GM21447 (cell line): ENCODE measurements around the gene PPTC7.
"Not testable (repeated sequence)": the region's sequence is repeated elsewhere in the genome, so short reads cannot be mapped to it uniquely, and the experiment has no call there.

ENCODE experiments used
- ATAC-seq: cut with Tn5 transposase; IDR thresholded peaks from one replicate; pipeline ENCODE4 v1.9.1; 2021; ENCODE audit not compliant: unreplicated experiment

The PPTC7 gene

GRCh38 chr12:110562386-110562785, 20.7 kb downstream of the PPTC7 start:
- ATAC-seq, result peak; percentile 53

DNA sequence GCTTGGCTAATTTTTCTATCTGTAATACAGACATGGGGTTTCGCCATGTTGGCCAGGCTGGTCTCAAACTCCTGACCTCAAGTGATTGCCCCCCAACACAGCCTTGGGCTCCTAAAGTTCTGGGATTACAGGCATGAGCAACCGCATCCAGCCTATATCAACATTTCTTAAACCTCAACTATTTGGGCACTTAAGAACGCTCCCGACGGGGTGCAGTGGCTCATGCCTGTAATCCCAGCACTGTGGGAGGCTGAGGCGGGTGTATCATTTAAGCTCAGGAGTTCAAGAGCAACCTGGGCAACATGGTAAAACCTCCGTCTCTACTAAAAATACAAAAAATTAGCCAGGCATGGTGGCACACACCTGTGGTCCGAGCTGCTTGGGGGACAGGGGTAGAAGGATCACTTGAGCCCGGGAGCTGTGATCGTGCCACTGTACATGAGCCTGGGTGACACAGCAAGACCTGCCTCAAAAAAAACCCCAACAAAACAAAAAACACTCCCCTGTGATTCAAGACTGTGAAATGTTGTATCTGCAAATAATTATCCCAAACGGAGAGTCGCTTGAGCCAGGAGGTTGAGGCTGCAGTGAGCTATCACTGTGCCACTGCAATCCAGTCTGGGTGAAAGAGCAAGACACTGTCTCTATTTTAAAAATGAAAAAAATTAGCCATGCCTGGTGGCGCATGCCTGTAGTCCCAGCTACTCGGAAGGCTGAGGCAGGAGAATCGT, 21.5 kb downstream of the PPTC7 start:
- ATAC-seq, result no peak

GRCh38 chr12:110560946-110561345, 22.2 kb downstream of the PPTC7 start:
- ATAC-seq, result no peak

DNA sequence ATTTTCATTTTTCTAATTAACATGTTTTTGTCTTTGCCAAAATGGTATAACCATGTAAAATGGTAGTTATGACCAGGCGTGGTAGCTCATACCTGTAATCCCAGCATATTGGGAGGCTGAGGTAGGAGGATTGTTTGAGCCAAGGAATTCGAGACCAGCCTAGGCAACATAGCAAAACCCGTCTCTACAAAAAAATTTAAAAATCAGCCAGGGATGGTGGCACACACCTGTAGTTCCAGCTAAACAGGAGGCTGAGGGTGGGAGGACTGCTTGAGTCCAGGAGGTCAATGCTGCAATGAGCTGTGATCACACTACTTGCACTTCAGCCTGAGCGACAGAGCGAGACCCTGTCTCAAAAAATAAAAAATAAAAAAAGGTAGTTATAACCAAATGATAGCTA, 23.1 kb downstream of the PPTC7 start:
- ATAC-seq, result no peak

- ATAC-seq, result not testable (repeated sequence)
These were observed 24.2 kb downstream of the PPTC7 start for GRCh38 chr12:110558945-110559344.

DNA sequence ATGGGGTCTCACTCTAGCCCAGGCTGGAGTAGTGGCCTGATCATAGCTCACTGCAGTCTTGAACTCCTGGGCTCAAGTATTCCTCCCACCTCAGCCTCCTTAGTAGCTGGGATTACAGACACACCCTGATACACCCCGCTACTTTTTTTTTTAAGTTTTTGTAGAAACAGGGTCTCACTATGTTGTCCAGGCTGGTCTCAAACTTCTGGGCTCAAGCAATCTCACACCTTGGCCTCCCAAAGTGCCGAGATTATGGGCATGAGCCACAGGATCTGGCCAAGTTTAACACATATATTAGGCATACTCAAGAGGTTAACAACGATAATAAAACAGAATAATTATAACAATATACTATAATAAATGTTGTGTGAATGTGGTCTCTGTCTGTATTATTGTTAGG, 25.8 kb downstream of the PPTC7 start:
- ATAC-seq, result no peak

- ATAC-seq, result no peak
These were observed 26.4 kb downstream of the PPTC7 start for GRCh38 chr12:110556705-110557104.

DNA sequence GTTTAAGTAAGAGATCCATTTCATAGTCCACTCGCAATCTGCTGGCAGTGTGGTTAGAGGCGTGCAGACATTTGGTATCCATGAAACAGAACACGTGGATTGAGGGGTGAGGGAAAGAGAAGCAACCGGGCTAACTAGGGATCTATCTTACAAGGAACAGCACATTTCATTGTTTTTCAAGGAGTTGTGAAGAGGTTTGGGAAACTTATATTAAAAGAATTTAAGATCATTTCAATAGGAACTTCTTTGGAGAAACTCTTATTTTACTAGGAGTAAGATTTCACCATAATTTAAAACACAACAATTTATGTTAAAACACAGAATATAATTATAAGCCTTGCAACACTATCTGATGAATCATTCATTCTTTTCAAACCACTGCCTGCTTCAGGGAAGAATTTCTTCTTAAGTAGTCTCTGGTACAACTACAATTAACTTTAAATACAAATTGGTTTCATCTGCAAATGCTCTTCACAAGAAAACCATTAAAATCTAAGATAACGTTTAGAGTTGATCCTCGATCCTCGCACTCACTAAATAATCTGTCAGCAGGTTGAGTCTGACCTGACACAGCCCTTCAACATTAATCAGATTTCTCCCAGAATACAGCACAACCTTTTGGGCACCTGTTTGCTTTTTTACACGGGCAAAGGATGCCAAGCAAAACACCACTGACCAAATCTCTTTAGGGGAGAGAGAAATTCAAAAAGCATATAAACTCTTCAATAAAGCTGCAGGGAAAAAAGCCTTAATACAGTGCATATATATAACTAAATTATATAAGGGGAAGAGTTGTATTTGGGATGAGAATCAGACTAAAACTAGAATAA, 27.3 kb downstream of the PPTC7 start:
- ATAC-seq, result no peak

- ATAC-seq, result no peak
These were observed 28.9 kb downstream of the PPTC7 start for GRCh38 chr12:110554184-110554583.

DNA sequence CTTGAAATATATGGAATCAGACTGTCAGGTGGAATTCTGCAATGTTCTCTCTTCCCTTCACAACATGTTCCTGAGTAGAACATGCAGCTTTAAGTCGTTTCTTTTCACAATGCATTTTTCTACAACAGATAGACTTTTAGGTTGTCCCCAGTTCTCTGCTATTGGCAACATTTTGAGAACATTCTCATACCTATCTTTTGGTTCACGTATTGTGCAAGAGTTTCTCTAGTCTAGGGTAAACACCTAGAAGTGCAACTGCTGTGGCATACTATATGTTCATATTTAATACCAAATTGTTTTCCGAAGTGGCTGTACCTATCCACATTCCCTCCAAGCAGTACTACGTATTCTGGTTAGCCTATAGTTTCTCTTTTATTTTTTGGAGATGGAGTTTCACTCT, 32.1 kb downstream of the PPTC7 start:
- no peak for ATAC-seq

- no peak for ATAC-seq
These were observed 33.4 kb downstream of the PPTC7 start for GRCh38 chr12:110549716-110550115.

DNA sequence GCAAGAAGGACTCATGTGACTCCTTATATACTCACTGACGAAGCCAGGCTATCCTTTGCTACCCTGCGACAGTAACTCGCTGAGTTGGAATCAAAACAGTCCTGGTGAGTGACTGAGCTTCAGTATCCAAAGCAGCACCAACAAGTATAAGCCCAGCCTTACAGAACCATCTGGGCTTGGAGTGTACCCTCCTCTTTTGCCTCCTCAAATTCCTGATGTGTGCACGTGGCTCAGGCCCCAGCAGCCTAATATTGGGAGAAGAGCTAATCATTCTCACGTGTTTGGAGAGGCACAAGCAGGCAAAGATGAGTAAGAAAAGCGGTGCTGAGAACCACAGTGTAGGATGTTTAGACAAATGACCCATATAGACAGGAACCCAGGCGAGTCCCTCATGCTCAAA, 34.4 kb downstream of the PPTC7 start:
- no peak for ATAC-seq

- no peak for ATAC-seq
These were observed 36.0 kb downstream of the PPTC7 start for GRCh38 chr12:110547090-110547489.

DNA sequence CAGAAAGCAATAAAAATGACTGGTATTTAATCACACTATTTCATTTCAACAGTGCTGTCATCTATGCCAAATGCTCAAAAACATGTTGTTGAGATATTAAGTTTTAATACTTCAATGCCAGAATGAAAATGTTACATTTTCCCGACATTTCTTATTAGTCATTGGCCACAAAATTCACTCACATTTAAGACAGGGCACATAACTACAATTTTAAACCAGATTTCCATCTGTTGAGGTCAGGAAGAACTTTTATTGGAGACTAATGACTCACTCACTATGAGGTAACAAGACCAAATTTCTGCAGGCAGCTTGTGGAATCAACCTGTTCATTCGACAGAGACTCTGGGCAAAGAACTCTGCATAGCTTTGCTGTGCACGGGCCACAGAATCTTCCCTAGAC, 36.8 kb downstream of the PPTC7 start:
- no peak for ATAC-seq

- no peak for ATAC-seq
These were observed 37.3 kb downstream of the PPTC7 start for GRCh38 chr12:110545812-110546211.

- ATAC-seq, result not testable (repeated sequence)
These were observed 37.9 kb downstream of the PPTC7 start for GRCh38 chr12:110545259-110545658.

DNA sequence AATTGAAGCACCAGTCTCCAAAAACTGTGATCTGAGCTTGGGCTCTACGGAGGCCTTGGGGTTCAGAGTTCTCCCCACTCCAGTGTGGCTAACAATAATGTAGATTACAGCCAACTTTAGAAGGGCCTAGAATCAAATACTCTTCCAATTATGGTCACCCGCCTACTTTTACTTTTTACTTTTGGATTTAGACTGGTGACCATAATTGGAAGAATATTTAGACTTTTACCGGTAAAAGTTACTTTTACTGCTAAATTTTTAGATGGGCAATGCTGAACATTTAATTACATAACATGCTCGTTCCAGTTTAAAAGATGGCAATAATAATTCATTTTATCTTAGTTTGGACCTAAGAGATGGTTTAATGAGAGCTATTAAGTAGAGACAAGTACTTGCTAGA, 39.2 kb downstream of the PPTC7 start:
- ATAC-seq, result no peak

GRCh38 chr12:110543252-110543959, 39.7 kb downstream of the PPTC7 start:
- ATAC-seq, result no peak

DNA sequence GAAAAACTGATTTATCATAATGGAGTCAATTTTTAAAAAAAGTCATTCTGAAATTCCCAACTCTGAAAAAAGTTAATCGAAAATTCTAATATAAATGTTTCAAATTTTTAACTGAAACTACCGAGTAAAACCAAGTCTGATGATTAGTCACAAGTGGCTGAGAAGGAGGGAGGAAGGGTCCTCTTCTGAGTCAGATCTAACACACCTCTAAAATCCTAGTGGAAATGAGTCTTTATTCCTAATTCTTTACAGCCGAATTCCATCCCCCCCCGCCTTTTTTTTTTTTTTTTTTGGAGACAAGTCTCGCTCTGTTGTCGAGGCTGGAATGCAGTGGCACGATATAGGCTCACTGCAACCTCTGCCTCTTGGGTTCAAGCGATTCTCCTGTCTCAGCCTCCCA, 43.1 kb downstream of the PPTC7 start:
- no peak for ATAC-seq

- no peak for ATAC-seq
These were observed 44.1 kb downstream of the PPTC7 start for GRCh38 chr12:110538869-110539622.
